HL-60/S4 treated with retinoic acid at 250 ng/mL for 4 days and 3 days (cell line): Measurements from ENCODE around the gene SEMA3D.
"Not testable (repeated sequence)": the region's sequence is repeated elsewhere in the genome, so short reads cannot be mapped to it uniquely, and the experiment has no call there.

ENCODE experiments used
- in situ Hi-C: fragments of 300-500 bp; cut with MboI; formaldehyde crosslinking; loops from 2 replicates; pipeline ENCODE4 v1.7.0; 2022; ENCODE audit warnings: low sequenced_read_pairs

SEMA3D gene

GRCh38 chr7:85000735-85001350, 186.0 kb downstream of the SEMA3D start:
- in situ Hi-C loops = no loop called here

DNA sequence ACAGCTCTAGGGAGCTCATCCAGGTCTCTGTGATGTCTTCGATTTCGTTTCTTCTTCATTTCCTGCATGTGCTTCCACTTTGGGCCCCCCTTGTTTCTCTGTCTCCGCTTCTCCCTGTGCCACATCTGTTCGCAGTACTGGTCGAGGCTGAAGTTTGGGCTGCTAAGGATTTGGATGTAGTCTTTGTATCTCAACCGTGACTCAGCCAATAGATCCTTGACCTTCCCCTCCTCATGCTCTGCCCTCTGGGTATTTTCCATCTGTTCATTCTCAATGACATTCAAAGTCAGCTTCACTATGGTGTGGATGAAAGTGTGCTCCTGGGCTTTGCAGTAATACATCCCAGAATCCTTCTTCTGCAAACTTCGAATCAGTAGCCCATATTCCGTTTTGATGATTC, 187.4 kb downstream of the SEMA3D start:
- in situ Hi-C loops = no loop called here

DNA sequence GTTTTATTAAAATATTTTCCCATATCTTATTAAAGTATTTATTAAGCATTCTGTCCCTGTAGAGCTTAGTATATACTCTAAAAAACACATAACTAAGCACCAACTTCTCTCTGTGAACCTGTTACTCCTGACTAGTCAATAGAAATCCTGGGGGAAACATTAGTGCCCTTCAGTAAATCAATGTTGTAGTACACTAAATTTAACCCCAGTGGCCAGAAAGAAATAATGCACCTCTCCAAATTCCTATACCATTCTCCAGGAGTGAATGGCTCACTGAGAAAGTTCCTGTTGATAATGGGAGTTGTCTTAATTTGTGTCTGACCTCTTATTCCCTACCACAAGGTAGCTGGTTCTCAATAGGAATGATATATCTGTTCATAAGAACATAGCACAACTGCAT, 188.2 kb downstream of the SEMA3D start:
- in situ Hi-C loops = no loop called here

DNA sequence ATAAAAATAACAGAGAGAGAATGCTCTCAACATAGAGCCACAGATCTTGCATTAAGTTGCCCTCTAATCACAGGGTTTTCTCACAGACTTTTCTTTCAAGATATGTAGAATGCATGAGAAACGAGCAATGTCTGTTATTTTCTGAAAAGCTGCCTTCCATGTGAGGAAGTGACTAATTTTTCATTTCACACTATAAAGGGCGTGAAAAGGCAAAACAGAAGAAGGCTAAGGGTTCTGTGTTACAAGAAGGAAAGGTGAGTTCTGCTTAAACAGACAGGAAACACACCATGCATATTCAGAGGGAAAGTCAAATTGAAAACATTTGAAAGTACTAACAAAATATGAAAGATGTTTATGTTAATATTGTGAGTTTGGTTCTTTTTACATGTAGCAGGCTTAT, 189.2 kb downstream of the SEMA3D start:
- in situ Hi-C loops = no loop called here

DNA sequence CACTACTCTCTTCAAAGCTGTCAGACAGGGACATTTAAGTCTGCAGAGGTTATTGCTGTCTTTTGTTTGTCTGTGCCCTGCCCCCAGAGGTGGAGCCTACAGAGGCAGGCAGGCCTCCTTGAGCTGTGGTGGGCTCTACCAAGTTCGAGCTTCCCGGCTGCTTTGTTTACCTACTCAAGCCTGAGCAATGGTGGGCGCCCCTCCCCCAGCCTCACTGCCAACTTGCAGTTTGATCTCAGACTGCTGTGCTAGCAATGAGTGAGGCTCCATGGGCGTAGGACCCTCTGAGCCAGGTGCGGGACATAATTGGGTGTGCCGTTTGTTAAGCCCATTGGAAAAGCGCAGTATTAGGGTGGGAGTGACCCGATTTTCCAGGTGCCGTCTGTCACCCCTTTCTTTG, 193.9 kb downstream of the SEMA3D start:
- in situ Hi-C loops = not testable (repeated sequence)

GRCh38 chr7:84985073-84985784, 201.6 kb downstream of the SEMA3D start:
- in situ Hi-C loops = no loop called here

DNA sequence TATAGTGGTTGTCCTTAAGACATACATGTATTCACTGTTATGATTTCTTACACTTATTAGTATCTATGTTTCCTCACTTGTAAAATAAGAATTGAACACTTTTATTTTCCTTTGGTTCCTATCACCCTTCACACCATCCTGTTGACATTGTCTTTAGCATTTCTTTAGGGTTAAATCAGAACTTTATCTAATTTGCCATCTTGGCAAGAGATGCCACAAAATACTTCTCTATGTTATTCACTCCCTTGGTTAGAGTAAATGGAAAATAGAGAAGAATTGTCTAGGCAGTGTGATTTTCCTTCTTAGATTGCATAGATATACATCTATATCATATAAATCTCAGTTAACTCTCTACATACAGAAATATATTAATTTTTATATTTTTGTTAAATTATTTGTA, 204.7 kb downstream of the SEMA3D start:
- in situ Hi-C loops = no loop called here

DNA sequence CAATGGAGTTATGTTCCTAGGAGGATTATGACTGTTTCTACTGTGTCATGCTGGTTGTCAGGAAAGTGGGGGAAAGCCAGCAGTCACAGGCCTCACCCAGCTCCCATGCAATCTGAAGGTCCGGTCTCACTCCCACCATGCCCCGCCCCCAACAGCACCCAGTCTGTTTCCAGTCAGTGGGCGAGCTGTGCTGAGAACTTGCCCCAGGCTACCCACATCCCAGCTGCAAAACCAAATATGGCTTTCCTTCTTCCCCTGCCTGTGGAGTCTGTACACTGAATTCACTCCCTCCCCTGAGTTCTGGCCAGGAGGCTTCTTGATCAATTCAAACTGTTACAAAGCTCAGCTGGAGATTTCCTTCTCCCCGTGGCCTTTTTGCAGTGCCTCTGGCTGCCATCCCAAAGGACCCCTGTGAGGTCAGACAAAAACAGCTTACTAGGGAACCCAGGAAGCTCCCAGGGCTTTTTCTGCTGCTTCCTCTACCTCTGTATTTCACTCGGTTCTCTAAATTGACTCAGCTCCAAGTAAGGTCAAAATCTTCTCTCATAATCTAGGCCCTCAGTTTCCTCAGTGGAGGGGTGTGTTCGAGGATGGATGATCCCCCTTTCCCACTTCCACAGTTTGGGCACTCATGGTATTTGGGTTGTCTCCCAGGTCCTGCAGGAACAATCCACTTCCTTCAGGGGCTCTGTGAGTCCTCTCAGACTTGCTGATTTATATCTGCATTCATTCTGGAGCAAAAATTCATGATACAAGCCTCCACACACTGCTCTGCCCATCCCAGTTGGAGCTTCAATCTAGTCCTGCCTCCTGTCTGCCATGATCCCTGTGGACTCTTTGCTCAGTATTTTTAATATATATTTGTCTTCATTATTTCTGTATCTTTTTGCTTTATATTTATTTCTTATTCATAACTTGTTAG, 205.5 kb downstream of the SEMA3D start:
- in situ Hi-C loops = no loop called here

DNA sequence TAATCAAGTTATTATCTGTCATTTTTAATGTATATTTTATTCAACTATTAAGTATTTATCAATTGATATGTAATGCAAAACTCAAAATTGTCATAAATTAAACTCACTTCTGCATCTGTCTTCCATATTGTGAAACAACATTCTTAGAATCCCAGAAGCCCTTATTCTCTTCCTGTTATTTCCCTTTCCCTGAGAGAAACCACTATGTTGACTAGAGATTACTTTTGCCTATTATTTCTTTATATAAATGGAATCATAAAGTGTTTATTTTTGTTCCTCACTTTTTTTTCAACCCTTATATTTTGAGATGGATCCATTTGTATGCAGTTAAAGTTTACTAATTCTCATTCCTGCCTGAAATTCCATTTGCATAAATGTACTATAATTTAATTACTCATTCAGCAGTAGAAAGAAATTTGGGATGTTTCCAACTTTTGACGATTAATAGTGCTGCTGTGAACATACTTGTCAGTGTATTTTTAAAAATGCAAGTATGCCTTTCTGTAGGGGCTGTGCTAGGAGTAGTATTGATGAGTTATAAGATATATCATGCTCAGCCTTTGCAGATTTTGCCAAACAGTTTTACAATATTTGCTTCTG, 211.2 kb downstream of the SEMA3D start:
- in situ Hi-C loops = no loop called here

DNA sequence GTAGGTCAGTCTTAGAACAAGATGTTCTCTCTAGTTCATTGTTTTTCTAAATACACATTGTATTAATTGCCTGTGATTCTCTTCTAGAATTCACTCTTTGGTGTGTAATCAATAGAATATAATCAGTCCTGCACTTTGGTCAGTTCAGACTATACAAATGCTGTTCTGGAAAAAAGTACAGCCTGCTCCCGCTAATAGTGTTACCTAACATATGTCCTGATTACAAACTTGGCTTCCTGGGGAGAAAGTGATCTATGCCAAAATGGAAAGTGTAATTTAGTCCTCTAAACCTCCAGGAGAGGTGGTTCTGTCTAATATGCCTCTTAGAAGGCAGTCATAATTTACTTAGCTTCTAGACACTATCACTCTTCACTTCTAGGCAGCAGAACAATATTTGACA, 215.5 kb downstream of the SEMA3D start:
- in situ Hi-C loops = no loop called here

- in situ Hi-C loops = no loop called here
Measured at GRCh38 chr7:84970670-84971069, 216.2 kb downstream of the SEMA3D start.

- in situ Hi-C loops = no loop called here
Measured at GRCh38 chr7:84953234-84953633, 233.6 kb downstream of the SEMA3D start.

DNA sequence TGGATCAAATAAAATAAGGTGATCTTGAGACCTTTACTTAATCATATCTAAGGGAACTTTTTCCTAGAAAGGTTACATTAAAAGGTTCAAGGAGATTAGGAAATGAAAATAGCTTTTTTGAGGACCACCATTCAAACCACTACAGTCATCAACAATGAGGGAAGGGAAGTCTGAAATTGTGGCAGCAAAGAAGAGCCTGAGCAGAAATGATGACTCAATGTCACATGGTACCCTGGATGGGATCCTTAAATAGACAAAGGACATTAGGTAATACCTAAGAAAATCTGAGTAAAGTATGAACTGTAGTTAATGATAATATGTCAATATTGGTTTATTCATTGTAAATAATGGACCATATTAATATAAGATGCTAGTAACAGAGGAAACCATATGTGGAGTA, 236.0 kb downstream of the SEMA3D start:
- in situ Hi-C loops = no loop called here

DNA sequence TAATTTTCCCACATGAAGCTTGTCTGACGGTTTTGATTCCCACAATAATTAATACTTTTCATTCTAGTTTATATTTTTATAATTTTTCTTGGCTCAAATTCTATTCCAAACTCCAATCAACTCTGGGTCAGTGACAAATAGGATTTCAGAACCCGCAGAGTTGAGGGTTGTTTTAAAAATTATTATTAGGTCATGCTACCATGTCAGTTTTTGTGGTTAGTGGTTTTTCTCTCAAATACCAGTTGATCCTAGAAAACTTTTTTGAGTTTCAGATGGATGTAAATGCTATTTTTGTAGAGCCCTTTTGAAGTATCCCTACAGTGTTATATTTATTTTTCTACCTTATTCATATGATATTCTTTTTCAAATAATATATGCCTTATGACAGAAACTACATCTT, 237.4 kb downstream of the SEMA3D start:
- in situ Hi-C loops = no loop called here

DNA sequence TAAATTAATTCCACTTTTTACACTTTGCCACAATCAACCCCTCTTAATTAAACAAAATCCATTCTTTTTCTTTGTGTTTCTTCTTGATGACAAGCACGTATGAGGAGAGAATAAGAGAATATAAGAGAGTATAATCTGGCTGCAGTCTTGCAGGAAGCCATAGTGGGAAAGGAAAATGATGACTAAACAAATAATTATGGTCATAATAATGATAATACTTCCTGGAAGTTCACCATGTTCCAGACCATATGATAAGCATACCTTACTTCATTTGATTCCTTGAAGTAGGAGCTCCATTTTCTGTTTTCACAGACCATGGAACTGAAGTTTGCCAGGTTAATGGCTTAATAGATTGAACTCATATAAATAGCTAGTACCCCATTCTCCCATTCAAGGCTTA, 237.8 kb downstream of the SEMA3D start:
- in situ Hi-C loops = no loop called here

DNA sequence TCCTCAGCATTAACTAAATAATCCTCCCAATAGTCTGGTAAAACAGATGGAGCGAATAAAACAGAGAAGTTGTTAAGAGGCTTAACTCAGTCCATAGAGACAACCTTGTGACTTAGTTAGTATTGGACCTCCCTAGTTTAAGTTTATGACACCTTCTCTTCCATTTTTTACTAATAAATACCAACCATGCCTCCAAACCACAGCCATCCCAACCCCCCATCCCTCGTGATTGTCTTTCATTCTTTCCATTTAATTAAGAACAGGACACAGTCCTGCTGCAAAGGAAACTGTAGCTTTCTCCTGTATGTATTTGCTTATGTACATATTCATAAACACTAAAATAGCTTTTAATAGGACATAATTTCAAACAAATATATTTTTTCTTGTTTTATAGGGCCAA, 238.2 kb downstream of the SEMA3D start:
- in situ Hi-C loops = no loop called here

DNA sequence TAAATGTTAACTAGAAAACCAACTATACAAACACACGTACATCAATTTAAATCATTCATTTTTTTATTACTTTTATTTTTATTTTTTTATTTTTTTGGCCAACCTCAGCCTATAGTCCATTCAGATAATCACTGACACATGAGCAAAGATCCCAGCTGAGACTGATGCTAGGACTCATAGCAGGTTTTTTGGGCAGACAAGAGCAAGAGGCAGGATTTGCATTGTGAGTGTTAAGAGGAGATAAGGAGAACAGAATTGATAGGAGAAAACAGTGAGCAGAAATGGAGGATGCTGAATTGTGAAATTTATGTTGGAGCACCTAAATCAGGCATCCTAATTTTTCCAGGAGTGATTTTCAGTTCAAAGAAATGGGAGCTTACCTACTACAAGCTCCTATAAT, 240.3 kb downstream of the SEMA3D start:
- in situ Hi-C loops = no loop called here
